CD4-positive, alpha-beta T cell treated with Interleukin-12 subunit alpha and Interleukin-12 subunit beta, for 1 hour (primary cell): ENCODE results near the gene KCNE4.
"Not testable (repeated sequence)": the region's sequence is repeated elsewhere in the genome, so short reads cannot be mapped to it uniquely, and the experiment has no call there.

Experiments used
- DNase-seq: peaks from one replicate; pipeline ENCODE4 v3.0.0-alpha.2; 2020

Gene KCNE4

DNA sequence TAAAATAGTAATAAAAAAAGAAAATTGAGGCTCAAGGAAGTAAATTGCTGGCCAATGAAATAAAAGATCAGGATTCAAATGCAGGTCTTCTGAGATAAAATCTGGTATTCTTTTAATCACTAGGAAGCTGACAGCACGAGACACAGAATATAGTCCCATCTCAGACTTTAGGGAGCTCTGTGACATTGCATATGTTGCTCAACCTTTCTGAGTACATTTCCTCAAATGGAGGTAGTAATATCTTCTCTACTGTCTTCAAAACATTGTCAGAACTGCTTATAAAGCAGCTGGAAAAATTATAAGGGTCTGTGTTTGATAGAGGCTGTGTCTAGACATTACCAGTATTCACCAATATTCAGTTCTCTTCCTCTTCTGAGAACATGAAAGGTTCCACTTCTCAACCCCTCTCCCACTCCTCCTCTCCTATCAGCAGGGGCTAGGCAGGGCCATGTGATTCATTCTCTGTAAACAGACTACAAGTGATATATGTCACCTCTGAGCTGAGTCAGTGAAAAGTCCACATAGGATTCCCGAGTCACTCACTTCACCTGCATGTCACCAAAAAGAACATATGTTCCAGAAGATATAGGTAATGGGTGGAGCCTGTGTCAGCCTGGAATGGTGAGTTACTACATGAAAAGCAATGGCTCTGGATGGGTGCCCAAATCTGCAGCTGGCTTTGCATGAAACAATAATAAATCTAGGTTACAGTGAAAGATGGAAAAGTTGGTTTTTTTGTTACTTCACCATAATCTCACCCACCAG, 7.1 kb downstream of the KCNE4 start:
- no peak for DNase-seq

GRCh38 chr2:223060201-223060825, 8.3 kb downstream of the KCNE4 start:
- no peak for DNase-seq

DNA sequence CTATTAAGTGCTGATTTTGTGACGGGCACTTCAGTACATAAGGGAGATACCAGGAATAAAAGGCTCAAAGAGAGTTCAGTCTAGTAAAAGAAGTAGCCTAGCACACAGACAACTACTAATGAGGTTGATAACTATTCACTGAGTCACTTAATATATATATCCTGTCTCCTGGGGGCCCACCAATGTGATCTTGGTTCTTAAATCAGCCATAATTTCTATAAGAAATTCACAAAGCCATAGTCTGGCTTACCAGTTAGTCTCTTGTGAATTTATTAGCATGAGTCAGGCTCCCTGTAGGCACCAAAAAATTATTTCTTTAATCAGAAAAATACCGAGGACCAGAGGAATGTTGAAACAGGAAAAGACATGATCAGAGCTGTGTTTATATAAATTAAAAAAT, 10.4 kb downstream of the KCNE4 start:
- DNase-seq, result no peak

- DNase-seq, result no peak
These were observed 13.1 kb downstream of the KCNE4 start for GRCh38 chr2:223065107-223065506.

DNA sequence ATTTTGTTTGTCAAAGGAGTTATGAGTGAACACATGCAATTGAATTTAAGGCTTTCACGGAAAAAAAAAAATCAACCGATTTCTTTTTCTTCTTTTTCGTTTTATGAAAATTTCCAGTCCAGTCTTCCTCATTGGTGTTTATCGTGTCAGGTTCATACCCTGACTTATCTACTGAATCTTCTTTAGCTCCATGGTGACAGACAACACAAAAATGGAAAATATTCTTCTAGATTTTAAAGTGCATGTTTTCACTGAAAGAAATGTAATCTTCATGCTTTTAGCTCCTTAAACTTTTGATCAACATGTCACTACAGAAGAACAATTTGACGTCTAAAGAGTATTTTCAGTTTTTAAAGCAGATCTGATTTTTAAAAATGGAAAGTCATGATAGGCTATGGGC, 14.7 kb downstream of the KCNE4 start:
- no peak for DNase-seq

GRCh38 chr2:223068071-223068470, 16.1 kb downstream of the KCNE4 start:
- DNase-seq, result no peak

DNA sequence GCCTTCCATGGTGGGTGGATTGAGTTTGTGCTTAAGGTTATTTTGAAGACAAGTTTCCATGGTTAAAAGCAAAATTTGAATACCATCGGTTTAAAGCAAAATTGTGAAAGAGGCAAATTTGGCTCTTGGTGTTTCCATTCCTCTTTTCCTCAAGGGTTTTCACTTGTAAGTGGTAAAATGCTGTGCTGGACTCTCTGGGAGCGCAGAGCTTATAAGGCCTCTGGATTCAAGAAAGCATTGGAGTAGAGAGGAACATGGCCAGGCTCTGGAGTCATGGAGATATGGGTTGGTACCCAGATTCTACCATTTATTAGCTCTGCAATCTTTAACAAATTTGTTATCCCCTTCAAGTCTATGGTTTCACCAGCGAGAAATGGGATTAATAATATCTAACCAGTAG, 17.5 kb downstream of the KCNE4 start:
- DNase-seq, result no peak

- no peak for DNase-seq
These were observed 18.0 kb downstream of the KCNE4 start for GRCh38 chr2:223069988-223070387.

GRCh38 chr2:223071139-223071538, 19.1 kb downstream of the KCNE4 start:
- DNase-seq, result no peak

GRCh38 chr2:223072826-223073225, 20.8 kb downstream of the KCNE4 start:
- no peak for DNase-seq

DNA sequence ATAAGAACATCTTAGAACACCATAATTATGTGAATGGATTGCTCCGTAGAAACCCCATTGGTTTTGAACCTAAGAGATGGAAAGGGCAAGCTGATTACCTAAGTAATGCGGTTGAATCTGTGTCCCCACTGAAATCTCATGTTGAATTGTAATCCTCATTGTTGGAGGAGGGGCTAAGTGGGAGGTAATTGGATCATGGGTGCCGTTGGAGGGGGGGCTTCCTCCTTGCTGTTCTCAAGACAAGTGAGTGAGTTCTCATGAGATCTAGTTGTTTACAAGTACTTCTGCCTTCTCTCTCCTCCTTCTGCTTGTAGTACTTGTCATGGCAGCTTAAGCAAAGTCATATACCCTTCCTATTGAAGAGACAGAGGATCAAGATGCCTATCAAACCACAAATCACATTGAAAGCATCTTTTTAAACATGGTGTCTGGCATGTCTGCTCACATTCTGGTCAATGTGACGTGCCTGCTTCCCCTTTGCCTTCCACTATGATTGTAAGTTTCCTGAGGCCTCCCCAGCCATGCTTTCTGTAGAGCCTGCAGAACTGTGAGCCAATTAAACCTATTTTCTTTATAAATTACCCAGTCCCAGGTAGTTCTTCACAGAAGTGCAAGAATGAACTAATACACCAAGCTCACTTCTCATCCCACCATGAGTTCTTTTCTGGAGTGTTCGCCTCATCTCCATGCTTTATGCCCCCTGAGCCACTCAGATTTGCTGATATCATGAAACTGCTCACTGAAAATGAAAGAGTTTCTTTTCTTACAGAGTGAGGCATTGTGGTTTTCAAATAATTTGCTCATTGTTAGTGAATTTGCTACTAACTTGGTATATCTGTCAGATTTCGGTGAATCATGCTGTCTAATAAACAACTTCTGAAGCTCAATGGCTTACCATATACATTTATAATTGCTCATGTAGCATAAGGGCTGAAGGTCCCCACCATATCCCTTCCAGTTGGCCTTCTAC, 23.6 kb downstream of the KCNE4 start:
- DNase-seq, result no peak

GRCh38 chr2:223076573-223076972, 24.6 kb downstream of the KCNE4 start:
- DNase-seq, result no peak

- DNase-seq, result no peak
These were observed 26.5 kb downstream of the KCNE4 start for GRCh38 chr2:223078482-223078881.

DNA sequence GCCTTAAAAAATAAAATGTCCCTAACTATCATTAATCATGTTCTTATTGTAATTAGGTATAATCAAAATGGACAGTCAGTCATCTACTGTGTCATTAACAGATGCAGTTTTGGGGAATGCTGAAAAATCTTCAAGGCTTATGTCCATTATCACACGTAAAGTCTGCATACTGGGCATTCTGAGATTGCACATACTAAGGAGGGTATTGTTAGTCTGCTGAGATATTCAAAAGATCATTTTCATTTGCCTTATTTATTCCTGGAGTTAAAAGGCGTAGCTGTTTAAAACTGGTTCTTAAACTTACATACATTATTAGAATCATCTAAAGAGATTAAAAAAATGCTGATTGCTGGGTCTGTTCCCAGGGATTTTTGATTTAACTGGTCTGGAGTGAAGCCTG, 27.4 kb downstream of the KCNE4 start:
- DNase-seq, result no peak

DNA sequence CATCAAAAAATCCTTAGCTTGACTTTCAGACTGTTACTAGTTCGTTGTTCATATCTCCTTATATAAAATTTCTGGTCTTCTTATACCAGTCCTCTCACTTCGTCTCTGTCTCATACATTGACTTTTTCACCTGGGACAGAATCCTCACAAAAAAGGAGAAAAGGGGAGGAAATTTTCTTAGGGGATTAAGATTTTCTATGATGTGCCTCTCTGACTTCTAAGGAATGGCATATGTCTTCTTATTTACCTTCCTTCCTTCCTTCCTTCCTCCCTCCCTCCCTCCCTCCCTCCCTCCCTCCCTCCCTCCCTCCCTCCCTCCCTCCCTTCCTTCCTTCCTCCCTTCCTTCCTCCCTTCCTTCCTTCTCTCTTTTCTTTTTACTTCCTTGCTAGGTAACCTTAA, 27.9 kb downstream of the KCNE4 start:
- no peak for DNase-seq

GRCh38 chr2:223080790-223081360, 28.9 kb downstream of the KCNE4 start:
- DNase-seq, result not testable (repeated sequence)

- no peak for DNase-seq
These were observed 29.8 kb downstream of the KCNE4 start for GRCh38 chr2:223081789-223082188.

- no peak for DNase-seq
These were observed 30.7 kb downstream of the KCNE4 start for GRCh38 chr2:223082706-223083105.

DNA sequence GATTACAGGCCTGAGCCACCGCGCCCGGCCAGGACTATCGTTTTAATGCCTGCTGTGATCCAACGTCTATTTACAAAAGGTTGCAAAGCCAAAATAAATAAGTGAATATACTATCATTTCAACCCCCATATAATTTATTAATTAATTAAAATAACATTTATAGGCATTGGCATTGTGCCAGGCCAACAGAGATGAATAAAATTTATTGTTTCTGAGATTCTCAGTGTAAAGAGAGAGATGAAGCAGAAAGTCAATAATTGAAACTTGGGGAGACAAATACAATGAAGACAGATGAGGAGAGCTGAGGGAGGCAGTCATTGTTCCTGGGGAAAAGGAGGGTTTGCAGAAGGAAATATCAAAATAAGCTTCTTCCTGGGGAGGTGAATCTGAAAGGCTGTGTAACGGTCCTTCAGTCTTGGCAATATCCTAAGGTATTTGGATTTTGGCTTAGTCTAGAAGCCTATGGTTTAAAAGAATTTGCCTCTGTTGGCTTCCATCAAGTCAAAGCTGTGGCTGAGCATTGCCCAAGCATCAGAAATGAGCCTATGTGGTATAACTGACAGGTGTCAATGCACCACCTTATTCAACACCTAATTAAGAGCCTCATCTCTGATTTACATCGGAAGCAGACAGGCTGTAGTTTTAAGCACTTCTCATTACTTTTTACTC, 31.5 kb downstream of the KCNE4 start:
- DNase-seq, result no peak

DNA sequence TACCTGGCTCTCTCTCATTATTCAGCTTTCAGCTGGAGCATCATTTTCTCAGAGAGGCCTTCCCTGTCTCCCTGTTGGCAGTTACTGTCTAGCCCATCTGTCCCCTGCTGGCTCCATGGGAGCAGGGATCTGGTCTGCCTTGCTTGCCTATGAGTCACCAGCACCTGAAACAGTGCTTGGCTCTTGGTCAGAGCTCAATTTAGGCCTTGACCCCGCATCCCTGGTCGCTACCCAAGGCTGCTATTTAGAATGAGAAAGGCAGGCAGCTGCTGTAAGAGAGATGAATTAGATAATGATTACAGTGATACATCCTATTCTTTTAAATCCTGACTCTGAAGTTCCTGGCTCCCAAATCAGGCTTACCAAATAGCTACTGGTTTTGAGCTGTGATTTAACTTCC, 32.9 kb downstream of the KCNE4 start:
- no peak for DNase-seq

DNA sequence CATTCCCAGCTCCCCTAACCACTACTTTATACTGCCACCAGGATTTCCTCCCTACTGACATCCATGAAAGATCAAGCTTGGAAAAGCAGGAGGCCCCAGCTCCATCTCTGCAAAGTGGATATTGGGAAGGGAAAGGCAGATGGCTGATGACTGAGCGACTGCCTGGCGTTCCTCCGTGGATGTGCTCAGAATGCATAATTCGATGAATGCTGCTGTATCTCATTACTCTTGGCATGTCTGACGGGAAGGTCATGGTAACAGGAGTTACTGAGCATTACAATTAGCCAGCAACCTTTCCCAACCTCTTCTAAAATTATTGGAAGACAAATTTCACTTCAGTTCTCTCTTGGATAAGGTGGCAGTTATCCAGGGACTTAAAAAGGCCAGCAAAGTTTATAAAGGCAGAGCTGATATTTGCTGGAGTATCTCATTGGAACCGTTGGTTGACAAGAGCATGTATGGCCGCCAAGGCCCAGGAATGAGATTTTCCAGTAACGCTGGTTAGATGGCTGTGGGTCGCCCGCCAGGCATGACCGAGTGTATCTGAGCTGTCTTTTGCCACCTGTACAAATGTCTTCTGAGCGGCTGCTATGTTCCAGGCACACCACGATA, 34.5 kb downstream of the KCNE4 start:
- DNase-seq, result no peak

DNA sequence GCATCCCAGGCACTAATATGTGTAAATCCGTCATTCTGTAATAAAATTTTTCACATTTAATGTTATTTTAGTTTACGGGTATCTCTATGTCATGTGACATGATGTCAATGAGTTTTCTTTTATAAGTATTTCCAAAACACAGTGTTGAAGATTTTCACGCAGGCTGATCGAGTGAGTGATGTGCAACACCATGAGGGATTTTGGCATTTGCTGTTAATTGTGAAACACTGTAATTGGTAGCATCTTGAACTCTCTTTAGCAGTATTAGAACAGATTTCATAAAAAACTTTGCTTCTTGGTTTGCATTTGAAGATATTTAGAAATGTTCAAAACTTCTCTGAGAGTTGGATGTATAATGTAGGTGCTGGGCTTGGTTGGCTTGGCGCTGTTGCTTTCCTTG, 35.5 kb downstream of the KCNE4 start:
- DNase-seq, result no peak
